Raji (cell line): ENCODE data around the gene LRP5.

Experiments
- POLR2A ChIP-seq: IDR thresholded peaks from 2 replicates; pipeline ENCODE4 v1.6.1; 2011; ENCODE audit warnings: low read depth, low read length, control low read depth; ENCODE audit not compliant: insufficient read depth

The LRP5 gene

DNA sequence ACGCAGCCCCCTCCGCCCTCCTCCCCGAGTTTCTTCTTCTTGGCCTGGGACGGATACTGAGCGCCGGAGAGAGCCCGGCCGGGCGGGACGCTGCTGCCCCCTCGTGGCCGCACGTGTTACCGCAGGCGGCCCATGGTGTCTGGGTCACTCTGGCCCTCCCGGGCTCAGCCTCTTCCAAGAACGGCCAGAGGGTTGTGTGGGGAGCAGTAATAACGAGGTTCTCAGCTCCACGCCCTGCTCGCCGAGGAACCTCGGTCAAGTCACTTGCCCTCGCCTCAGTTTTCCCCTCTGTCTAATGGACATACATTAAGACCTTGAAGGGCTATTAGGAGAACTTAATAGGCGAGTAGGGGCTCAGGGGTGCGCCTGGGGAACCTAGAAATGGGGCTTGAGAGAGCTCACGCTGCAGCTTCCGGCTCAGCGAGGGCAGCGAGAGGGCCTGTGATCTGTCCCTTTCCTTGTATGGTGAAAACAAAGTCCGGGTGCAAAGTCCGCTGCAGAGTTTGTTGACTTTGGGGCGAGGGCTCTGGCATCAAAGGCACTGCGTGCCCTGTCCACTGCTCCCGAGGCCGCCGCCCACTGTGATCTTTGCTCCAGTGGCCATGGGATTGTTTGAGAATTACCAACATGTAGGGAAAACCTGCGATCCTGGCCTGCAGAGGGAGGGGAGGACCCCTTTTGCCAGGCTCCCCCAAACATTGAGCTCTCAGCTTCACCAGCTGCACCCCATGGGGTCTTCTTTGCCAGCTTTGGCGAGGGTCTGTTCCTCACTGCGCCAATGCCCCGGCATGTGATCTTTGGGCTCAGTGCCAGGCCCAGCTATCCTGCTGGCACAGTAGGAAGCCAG is 14.4 kb upstream of the LRP5 start:
- TF ChIP-seq POLR2A: no peak

DNA sequence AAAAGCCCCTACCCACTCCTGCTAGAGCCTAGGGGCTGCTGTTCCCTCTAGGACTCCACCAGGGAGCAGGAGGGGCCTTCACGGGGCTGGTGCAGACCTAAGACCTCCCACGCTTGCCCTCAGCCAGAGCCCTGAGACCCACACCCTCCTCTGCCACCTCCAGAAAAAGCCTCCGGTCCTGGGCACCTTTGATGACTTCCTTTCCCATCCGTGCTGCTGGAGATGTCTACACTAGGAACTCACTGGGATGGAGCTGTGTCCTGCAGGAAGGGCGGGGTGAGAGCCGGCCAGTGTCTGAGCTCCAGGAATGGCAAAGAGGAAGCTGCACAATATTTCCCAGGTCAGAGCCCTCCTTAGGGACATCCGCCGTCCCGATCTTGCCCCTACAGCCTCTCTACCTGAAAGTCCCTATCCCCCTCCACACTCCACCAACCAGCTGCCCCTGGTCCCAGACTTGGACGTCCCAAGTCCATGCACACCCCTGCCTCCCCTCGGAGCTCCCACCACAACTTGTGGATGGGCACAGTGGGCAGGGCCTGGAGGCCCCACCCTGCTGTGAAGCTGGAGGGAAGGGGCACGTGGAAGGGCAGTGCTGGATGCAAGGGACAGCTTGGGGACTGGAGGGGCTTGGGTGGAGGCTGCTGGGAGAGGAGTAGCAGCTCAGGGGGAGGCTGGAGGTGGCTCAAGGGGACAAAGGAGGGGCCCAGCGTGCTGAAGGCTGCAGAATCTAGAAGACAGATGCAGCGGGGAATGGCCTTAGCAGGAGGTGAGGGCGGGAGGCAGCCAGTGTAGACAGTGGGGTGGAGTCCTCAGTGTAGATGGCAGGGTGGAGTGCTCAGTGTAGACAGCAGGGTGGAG is 13.5 kb upstream of the LRP5 start:
- TF ChIP-seq POLR2A: no peak

DNA sequence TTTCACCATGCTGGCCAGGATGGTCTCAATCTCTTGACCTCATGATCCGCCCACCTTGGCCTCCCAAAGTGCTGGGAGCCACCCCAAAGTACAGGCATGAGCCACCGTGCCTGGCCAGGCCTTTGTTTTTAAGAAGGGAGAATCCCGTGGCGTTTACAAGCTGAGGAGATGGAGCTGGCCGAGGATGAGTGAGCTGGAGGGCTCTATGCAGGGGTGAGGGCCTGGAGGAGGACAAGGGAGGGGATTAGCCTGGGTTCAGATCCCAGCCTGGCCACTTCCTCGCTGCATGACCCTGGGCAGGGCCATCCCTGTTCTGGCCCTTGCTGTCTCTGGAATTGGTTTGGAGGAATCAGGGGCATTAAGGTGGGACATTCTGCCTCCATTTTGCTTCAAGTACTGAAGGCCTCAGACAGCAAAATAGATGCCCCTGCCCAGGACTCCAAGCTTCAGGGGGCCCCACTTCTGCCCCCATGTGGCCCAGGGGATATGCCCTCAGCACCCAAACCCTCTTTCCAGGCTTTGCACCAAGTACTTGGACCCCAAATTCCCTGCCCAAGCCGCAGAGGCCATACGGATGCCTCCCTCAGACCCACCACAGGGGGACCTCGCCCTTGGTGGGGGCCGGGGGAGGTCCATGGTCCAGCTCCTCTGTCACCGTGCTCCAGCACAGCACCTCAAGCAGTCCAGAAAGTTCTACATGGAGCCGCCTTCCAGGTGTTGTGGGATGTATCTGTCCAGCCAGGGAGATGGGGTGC is 12.1 kb upstream of the LRP5 start:
- TF ChIP-seq POLR2A: no peak

DNA sequence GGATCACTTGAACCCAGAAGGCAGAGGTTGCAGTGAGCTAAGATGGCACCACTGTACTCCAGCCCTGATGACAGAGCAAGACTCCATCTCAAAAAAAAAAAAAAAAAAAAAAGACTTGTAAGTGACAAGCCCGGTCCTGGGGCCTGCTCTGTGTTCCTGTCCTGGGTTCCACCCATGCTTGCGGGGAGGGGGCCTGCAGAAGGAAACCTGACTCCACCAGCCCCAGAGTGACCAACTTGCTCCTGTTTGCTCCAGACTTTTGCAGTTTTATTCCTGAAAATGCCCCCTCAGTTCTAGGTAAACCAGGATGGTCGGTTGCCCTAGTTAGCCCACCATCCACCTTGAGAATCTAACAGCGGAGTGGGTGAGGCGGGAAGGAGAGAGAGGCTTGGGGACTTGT is 10.1 kb upstream of the LRP5 start:
- TF ChIP-seq POLR2A: no peak

DNA sequence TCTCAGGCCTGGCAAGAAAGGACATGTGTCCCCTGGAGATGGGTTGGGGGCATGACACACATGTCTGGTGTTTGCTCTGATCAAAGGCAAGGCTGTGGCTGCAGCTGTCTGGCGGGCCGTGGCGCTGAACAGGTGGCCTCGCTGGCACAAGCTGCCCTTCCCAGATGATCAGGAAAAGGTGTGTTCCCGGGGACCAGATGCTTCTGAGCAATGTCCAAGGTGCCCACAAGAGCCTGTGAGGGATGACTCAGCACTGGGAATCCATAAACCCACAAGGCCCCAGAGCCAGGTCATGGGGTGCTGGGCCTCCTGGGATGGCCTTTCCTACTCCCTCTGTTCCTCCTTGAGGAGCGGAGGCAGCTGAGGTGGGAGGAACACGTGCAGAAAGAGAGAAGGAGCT is 9.7 kb upstream of the LRP5 start:
- no peak for TF ChIP-seq POLR2A

DNA sequence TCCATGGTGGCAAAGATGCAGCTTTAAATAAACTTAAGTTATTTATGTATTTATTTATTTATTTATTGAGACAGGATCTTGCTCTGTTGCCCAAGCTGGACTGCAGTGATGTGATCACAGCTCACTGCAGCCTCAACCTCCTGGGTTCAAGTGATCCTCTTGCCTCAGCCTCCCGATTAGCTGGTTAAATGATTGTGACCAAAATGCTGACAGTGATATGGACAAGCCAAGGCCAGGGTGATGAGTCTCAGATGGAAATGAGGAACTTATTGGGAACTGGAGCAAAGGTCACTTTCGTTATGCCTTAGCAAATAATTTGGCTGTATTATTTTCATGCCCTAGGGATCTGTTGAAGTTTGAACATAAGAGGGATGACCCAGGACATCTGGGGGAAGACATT is 9.3 kb upstream of the LRP5 start:
- no peak for TF ChIP-seq POLR2A

DNA sequence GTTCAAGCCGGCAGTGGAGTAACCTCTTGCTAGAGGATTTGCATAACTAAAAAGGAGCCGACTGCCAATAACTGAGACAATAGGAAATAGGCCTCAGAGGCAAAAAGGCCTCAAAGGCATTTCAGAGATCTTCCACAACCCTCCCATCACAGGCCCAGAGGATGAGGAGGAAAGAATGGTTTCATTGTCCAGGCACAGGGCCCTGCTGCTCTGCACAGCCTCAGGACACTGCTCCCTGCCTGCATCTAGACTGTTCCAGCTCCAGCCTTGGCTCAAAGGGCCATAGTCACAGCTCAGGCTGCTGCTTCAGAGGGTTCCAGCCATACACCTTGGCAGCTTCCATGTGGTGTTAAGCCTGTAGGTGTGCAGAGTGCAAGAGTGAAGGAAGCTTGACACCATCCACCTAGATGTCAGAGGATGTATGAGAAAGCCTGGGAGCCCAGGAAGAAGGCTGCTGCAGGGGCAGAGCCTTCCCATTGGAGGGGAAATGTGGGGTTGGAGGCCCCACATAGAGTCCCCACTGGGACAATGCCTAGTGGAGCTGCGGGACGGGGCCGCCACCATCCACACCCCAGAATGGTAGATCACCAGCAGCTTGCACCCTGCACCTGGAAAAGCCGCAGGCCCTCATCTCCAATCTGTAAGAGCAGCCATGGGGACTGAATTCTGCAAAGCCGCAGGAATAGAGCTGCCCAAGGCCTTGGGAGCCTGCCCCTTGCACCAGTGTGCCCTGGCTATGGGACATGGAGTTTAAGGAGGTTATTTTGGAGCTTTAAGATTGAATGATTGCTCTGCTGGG is 8.2 kb upstream of the LRP5 start:
- TF ChIP-seq POLR2A: no peak

DNA sequence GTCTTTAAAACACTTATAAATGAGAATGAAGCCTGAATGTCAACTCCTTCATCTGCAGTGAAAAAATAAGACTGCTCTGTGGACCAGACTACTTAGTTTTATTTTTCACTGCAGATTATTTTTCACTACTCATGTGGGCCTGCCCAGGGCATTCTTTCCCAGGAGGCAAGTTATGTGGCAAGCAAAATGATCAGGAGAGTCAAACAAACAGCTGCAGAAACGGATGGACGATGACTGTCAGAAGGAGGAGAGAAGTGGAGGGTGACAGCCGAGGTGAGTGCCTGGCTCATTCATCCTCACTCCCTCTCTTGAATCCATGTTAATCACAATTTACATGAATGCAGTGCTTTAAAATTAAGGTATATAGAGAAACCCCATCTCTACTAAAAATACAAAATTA is 5.8 kb upstream of the LRP5 start:
- TF ChIP-seq POLR2A: no peak

DNA sequence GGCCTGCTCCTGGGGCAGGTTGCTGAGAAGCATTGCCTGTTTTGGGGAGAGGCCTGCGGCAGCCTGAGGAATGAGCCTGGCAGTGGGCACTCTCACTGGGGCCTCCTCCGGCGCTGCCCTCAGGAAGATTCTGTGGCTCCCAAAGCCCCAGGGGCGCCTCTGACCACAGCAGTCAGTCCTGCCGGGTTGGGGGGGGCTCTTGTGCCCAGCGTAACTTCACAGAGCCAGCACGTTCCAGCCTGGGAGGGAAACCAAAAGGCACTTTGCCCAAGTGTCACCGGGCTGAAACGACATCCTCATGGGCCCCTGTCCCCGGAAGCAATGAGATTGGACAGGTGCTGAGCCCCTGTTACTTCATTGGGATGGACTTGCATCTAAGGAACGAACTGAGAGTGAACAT is 4.3 kb upstream of the LRP5 start:
- no peak for TF ChIP-seq POLR2A

DNA sequence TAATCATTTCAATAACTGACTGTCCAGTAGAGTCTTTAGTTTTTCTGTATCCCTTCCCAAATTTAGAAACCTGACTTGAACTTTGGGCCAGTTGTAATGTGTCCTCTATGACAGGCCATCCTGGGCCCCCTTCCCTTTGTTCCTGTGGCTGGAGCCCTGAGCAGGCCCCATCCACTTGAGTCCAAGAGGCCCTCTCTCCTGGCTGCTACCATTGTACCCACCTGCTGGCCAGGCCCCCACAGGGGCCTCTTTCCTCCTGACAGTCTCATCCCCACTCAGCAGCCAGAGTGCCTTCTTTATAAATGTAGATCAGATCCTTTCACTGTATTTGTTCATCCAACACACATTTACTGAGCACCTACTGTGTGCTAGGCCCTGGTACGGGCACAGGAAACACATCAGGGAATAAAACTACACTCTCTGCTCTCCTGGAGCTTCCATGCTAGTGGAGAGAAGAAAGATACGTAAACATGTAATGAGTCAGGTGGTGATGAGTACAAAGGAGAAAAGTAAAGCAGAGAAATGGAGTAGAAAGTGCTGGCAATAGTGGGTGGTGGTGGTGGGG is 2.7 kb upstream of the LRP5 start:
- TF ChIP-seq POLR2A: no peak

DNA sequence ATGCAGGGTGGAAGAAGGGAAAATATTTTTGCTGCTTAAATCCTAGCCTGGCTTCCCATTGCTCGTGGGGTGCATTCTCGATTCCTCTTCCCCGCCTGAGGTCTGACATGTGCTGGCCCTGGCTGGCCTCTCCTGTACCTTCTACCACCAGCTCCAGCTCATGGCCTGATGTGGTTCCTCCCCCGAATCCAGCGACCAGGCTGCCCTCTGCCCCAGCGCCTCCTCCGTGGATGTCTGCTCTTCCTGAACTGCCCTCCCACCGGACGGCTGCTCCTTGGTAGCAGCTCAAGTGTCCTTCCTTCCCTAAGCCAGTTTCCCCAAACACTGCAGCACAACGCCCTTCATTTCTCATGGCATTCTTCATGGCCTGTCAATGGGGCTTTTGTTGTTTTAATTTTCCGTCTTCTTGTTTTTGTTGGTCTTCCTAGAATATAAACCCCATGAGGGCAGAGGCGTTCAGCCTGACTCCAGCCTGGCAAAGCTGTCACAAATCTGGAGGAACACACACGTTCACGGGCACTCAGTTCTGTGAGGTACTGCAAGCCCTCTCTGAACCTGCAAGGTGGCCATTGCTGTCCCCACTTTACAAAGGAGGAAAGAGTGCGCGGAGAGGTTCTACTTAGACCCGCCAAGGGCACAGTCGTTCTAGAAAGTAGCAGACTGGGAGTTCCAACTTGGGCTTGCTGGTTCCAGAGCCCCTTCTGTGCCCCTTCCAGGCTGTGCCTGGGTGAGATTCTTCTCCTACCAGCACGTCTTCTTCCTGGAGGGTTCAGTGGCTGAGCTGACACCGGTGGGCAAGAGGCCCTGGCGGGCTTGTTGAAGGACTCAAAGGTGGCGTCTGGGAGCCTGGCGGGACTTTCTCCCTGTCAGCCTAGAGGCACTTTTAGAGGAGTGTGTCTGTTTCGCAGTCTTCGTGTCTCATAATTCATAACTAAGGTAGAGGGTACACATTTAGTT is 953 bp upstream of the LRP5 start:
- TF ChIP-seq POLR2A: no peak

DNA sequence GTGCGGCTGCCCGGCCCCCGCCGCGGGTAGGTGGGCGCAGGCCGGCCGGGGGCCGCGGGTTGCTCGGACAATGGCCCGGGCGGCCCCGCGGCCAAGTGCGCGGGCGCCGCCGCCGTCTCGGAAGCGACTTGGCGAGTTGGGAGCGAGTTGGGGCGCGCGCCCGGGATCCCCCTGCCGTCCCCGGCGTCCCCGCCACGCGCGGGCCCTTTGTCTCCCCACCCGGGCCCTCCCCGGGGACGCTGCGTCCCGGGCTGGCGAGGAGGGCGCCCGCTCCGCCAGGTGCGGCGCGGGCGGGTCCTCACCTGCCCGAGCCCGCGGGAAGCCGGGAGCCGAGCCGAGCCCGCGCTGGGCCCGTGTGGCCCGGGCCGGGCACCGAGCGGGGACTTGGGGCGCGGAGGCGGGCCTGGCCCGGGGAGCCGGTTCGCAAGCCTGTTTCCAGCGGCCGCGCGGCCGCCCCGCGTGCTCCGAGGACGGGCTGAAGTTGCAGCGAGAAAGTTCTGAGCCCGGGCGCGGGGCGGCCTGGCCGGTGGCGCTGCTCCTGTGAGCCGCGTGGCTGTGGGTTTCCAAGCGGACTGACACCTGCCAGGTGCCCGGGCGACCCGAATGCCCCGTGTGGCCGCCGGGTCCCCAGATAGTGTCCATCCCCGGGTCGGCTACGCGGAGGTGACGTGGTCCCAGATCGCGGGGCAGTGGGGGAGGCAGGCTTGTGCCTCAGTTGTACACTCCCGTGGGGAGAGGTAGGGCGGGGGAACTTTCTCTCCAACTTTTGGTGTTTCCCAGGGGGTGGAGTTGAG is 586 bp downstream of the LRP5 start:
- no peak for TF ChIP-seq POLR2A
